HEK293T (cell line): ENCODE data around the gene TSNAX.

Experiments
- CTBP1 ChIP-seq: fragments of 450-650 bp; IDR thresholded peaks from 2 replicates; pipeline ENCODE4 v1.6.1; 2016; ENCODE audit warnings: borderline replicate concordance
- ELF4 ChIP-seq: fragments of 450-650 bp; IDR thresholded peaks from 2 replicates; pipeline ENCODE4 v1.6.1; 2017; ENCODE audit warnings: antibody characterized with exemption
- FOXA1 ChIP-seq: fragments of 450-650 bp; IDR thresholded peaks from 2 replicates; pipeline ENCODE4 v1.6.1; 2016; ENCODE audit warnings: mild to moderate bottlenecking
- FOXK2 ChIP-seq: fragments of 450-650 bp; IDR thresholded peaks from 2 replicates; pipeline ENCODE4 v1.6.1; 2016; ENCODE audit warnings: mild to moderate bottlenecking
- FOXM1 ChIP-seq: fragments of 450-650 bp; IDR thresholded peaks from 2 replicates; pipeline ENCODE4 v1.6.1; 2017; ENCODE audit warnings: mild to moderate bottlenecking, borderline replicate concordance
- HDGF ChIP-seq: fragments of 450-650 bp; IDR thresholded peaks from 2 replicates; pipeline ENCODE4 v1.6.1; 2017; ENCODE audit warnings: antibody characterized with exemption, borderline replicate concordance
- L3MBTL2 ChIP-seq: fragments of 450-650 bp; conservative IDR thresholded peaks from 2 replicates; pipeline ENCODE4 v1.6.1; 2016; ENCODE audit warnings: mild to moderate bottlenecking
- LEF1 ChIP-seq: fragments of 450-650 bp; IDR thresholded peaks from 2 replicates; pipeline ENCODE4 v1.6.1; 2017; ENCODE audit warnings: mild to moderate bottlenecking, borderline replicate concordance
- NFRKB ChIP-seq: fragments of 450-650 bp; IDR thresholded peaks from 2 replicates; pipeline ENCODE4 v1.6.1; 2016; ENCODE audit warnings: mild to moderate bottlenecking, moderate library complexity
- SP1 ChIP-seq: fragments of 450-650 bp; IDR thresholded peaks from 2 replicates; pipeline ENCODE4 v1.6.1; 2017
- SUZ12 ChIP-seq: fragments of 450-650 bp; IDR thresholded peaks from 2 replicates; pipeline ENCODE4 v1.6.1; 2016; ENCODE audit warnings: mild to moderate bottlenecking
- TARDBP ChIP-seq: fragments of 450-650 bp; IDR thresholded peaks from 2 replicates; pipeline ENCODE4 v1.6.1; 2016
- ZNF384 ChIP-seq: fragments of 450-650 bp; IDR thresholded peaks from 2 replicates; pipeline ENCODE4 v1.6.1; 2016
- TF ChIP-seq, protein P1 (sequence below): fragments of 450-650 bp; IDR thresholded peaks from 2 replicates; pipeline ENCODE4 v1.6.1; 2016

DNA sequence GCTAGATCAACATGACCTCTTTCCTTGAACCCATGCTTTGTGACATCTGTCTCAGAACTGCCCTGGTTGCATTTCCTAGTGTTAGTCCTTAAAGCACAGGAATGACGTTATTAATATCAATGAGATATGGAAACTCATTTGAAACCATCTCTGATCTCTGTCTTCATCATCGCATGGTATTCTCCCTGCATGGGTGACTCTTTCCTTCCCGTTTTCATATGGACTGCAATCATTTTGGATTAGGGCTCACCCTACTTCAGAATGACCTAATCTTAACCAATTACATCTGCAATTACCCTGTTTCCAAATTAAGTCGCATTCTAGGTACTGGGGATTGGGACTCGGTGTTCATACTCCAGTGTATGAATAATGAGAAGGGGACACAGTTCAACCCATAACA, 56.5 kb downstream of the TSNAX start:
- no peak for TF ChIP-seq ELF4
- no peak for TF ChIP-seq LEF1
- TF ChIP-seq FOXK2 = no peak
- no peak for TF ChIP-seq FOXM1
- TF ChIP-seq SP1 = no peak
- TF ChIP-seq, protein P1, sequence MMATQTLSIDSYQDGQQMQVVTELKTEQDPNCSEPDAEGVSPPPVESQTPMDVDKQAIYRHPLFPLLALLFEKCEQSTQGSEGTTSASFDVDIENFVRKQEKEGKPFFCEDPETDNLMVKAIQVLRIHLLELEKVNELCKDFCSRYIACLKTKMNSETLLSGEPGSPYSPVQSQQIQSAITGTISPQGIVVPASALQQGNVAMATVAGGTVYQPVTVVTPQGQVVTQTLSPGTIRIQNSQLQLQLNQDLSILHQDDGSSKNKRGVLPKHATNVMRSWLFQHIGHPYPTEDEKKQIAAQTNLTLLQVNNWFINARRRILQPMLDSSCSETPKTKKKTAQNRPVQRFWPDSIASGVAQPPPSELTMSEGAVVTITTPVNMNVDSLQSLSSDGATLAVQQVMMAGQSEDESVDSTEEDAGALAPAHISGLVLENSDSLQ = no peak
- no peak for TF ChIP-seq CTBP1
- TF ChIP-seq L3MBTL2 = no peak
- TF ChIP-seq SUZ12 = no peak
- TF ChIP-seq HDGF = no peak
- no peak for TF ChIP-seq ZNF384
- no peak for TF ChIP-seq FOXA1
- TF ChIP-seq TARDBP = no peak
- no peak for TF ChIP-seq NFRKB
